HG03060 (cell line): ENCODE data around the gene SHD.
"Not testable (repeated sequence)": the region's sequence is repeated elsewhere in the genome, so short reads cannot be mapped to it uniquely, and the experiment has no call there.

Experiments
- ATAC-seq: cut with Tn5 transposase; IDR thresholded peaks from one replicate; pipeline ENCODE4 v1.9.1; 2021; ENCODE audit warnings: low read depth, moderate number of reproducible peaks; ENCODE audit not compliant: unreplicated experiment

Gene SHD

DNA sequence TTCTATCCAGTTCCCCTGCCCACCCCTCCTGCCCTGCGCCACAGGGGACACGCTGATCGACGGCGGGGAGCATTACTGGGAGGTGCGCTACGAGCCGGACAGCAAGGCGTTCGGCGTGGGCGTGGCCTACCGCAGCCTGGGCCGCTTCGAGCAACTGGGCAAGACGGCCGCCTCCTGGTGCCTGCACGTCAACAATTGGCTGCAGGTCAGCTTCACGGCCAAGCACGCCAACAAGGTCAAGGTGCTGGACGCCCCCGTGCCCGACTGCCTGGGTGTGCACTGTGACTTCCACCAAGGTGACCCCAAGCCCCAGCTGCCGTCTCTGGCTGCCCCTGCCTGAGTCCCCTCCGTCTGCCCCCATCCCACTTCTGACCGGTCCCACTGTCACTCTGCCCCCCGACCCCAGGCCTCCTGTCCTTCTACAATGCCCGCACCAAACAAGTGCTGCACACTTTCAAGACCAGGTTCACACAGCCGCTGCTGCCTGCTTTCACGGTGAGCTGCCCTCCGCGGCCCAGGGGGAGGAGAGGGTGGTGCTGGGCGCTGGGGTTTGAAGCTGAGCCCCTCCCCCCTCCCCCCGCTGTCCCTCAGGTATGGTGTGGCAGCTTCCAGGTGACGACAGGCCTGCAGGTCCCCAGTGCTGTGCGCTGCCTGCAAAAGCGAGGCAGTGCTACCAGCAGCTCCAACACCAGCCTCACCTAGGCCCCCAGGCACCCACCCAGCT is 44.0 kb downstream of the SHD start:
- no peak for ATAC-seq

DNA sequence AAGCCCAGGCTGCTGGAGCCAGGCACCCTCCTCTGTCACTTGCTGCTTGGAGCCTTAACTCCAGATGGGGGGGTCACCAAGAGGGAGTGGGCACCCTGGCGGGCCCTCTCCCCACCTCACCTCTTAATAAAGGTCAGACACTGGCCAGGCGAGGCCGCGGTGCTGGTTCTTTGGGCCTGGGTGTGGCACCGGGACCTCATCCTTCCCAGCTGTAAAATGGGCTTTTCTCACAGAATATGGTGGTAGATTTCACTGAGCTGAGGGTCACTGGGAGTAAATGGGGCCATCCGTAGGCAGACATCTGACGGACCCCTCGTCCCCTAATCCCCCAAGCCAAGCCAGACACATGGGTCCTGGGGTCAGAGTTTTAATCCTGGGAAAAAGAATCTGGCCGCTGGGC is 44.6 kb downstream of the SHD start:
- ATAC-seq = no peak

DNA sequence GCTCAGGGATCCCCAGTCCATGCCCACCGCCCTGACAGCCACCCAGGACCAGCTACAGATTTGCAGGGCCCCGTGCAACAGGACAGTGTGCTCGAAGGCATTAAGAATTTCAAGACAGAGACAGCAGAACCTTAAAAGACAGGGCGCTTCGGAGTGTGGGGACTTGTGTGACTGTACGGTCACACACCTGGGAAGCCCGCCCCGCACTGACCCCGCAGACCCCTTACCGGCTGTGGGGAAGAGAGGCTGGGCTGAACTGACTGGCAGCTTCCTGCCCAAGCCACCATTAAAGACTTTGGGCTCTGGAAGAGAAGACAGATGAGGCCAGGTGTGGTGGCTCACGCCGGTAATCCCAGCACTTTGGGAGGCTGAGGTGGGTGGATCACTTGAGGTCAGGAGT is 45.2 kb downstream of the SHD start:
- ATAC-seq = no peak

DNA sequence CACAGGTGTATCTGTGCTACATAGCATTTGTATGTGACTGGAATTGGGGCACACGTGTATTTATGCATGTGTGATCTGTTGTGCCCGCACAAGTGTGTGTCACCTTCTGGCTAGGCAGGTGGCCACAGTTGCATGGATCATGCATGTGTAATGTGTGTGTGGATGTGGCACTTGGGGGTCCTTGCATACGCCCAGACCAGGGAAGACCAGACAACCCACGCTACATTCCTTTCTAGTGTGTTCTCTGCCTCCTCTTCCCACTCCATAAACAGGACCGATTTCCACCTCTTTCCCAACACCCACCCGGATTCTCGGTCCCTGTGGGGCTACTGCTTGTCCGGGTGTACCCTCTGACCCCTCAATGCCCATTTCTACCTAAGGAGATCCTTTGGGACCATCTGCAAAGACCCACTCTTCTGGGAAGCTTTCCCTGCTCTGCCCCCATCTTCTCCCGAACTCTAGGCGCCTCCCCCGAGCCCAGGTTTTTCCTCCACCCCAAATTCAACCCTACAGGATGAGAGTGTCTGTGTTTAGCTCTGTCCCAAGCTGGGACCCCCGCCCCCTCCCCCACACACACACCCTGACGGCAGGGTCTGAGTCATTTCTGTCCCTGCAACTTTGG is 47.3 kb downstream of the SHD start:
- no peak for ATAC-seq

DNA sequence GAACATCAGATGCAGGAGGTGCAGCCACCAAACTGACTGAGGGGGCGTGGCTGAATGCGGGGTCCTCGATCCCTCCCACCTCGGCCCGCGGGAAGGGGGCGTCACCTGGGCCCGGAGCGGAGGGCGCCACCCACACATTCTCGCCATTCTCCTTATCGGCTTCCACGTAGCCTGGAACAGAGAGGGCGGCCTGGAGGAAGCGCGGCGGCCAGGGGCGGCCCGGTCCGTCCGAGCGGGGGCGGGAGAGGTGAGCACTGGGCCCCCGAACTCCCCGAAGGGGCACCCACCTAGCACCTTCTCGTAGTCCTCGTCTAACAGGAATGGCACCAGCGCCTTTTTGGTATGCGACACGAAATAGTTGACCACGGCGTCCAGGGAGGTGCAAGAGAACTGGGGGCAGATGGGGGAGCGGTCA is 47.8 kb downstream of the SHD start:
- no peak for ATAC-seq

DNA sequence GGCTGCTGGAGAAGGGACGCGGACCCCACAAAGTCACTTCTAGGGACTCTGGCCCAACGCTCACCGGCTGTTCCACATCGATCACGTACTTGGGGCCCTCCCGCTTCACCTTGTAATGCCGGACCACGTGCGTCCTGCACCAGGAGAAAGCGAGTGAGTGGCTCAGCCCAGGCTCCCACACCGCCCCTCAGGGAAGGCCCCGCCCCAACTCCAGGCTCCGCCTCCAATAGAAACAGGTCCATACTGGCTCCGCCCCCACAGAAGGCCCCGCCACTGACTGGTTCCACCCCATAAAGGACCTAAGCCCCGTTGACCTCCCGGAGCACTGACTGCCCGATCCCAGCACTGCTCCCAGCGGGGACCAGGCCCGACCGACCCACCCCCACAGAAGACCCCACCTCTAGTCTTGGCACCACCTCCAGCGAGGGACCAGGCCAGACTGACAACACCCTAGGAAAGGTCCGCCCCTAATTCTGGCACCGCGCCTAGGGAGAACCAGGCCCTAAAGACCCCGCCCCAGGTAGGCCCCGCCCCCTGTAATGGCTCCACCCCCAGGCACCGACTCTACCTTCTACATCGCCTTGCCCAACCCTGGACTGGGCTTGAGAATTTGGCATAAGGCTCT is 48.3 kb downstream of the SHD start:
- no peak for ATAC-seq

DNA sequence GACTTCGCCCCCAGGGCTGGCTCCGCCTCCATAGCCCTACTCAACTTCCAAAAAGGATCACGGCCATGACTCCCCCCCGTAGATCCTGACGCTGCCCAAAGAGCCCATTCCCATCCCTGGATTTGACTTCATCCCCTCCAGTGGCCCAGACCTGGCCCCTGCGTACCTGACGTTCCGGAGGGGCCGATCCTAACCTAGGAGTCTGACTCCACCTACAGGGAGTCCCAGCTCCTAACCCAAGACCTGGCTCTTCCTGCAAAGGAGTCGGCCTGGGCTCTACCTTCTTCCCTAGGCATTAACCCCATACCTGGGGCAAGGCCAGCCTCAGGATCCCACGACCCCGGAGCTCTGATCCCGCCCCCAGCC is 48.8 kb downstream of the SHD start:
- no peak for ATAC-seq

DNA sequence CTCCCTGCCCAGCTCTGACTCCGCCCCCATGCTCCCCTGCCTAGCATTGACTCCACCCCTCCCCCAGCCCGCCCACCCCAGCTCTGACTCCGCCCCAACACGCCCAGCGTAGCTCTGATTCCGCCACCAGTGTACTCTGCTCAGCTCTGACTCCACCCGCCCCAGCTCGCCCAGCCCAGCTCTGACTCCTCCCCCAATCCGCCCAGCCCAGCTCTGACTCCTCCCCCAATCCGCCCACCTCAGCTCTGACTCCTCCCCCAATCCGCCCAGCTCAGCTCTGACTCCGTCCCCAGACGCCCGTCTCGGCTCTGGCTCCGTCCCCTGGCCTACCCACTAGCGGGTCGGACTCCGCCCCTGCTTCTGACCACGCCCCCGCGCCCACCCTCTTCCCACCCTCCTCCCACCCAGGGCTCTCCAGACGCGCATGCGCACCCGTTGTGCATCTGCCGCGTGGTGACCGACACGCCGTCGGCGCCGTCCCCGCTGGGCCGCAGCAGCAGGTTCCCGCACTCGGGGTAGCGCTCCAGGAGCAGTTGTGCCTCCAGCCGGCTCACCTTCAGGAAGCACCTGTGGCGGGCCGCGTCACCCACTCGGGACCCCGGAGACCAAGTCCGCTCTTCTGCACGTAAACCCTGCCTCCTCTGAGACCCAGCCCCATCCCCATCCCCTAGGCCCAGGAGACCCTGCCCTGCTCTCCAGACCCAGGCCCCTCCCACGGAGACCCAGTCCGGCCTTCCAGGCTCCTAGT is 49.4 kb downstream of the SHD start:
- ATAC-seq = peak; percentile 59

DNA sequence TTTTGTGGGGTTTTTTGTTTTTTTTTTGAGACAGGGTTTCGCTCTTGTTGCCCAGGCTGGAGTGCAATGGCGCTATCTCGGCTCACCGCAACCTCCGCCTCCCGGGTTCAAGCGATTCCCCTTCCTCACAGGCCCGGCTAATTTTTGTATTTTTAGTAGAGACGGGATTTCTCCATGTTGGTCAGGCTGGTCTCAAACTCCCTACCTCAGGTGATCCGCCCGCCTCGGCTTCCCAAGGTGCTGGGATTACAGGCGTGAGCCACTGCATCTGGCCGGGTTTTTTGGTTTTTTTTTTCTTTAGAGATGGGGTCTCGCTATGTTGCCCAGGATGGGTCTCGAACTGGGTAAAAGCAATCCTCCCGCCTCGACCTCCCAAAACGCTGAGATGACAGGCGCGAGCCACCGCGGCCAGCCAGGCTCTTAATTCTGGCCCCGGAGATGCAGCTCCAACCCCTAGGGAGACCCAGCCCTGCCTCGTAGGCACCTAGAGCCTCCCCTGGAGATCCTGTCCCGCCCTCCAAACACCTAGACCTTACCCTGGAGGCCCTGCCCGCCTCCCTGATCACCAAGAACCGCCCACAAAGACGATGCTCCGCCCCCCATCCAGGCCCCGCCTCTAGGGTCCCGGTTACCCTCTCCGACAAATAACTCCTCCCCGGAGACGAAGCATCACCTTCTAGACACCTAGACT is 50.1 kb downstream of the SHD start:
- ATAC-seq = not testable (repeated sequence)

DNA sequence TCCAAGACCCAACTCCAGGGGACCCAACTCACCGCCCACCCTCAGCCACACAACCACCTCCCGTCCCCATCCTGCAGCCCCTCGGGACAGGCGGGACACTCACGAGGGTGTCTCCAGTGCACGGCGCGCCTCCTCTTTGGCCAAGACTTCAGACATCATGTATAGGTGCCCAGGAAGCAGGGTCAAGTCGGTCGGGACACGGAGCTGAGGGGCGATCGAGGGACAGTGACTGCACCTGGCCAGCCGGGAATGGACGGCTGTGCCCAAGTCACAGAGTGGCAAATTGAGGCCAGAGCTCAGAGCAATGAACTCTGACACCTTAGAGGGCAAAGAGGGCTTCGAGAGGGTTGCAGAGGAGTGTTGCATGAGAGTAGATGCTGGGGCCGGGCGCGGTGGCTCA is 50.8 kb downstream of the SHD start:
- ATAC-seq = no peak

DNA sequence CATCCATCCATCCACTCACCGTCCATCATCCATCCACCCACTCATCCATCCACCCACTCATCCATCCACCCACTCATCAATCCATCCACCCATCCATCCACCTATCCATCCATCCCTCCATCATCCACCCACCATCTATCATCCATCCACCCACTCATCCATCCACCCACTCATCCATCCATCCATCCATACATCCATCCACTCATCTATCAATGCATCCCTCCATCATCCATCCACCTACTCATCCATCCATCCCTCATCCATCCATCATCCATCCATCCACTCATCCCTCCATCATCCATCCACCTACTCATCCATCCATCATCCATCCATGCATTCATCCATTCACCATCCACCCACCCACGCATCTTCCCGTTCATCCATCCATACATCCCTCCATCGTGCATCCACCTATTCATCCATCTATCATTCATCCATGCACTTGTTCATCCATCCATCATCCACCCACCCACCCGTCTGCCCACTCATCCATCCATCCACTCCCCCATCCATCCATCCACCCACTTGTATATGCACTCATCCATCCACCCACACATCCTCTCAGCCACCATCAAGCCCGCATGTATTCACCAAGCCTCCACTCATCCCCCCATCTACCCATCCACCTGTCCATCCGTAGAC is 56.0 kb downstream of the SHD start:
- ATAC-seq = no peak

DNA sequence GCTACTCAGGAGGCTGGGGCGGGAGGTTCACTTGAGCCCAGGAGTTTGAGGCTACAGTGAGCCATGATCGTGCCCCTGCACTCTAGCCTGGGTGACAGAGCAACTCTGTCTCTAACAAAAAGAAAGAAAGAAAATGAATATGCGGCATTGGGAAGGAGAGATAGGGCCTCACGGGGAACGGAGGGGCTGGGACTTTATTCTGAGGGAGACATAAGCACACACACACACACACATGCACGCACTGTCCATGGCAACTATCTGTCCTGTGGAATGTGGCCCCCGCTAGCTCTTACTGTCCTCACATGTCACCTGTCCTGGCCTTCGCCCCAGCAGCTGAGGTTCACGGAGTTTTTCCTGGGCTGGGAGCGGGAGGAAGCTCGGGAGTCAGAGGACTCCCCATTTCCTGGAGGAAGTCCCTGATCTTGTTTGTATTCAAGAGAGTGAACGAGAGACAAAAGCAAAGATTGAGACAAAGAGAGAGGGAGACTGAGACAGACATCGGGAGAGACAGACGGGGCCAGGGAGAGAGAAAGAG is 58.9 kb downstream of the SHD start:
- no peak for ATAC-seq

DNA sequence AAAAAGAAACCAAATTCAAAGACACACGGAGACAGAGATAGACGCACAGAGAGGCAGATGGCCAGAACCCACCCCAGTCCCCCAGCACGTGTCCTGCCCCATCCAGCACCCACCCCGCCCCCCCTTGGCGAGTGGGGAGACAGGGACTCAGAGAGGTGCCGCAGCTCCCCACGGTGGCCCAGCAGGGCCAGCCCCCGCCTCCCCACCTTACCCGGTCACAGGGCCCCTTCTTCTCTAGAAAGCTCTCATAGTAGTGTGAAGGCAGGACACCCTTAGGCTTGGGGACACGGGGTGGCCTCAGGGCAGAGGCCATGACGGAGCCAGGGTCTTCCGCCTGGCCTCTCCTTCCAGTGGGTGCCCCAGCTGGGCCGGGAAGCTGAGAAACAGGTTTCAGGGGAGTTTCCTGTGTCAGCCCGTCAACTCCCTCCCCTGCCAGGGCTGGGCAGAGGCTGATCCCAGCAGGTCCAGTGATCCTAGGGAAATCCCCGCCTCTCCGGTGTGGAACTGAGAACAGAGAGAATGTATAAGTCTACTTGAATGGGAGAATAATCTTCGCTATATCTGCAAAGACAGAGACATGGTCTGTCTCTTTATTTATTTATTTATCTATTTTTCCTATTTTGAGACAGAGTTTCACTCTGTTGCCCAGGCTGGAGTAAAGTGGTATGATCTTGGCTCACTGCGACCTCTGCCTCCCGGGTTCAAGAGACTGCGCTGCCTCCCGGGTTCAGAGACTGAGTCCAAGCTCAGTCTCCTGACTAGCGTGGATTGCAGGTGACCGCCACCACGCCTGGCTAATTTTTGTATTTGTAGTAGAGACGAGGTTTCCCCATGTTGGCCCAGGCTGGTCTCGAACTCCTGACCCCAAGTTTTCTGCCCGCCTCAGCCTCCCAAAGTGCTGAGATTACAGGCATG is 59.6 kb downstream of the SHD start, which contains the start of gene STAP2:
Gene STAP2, minus strand, starts transcription at position 387 of the 915 bp plus-strand sequence. Its CDS starts 74 bp downstream, at position 313.
- ATAC-seq = no peak
